Esophagus squamous epithelium (tissue), 5 donors: ENCODE measurements around the gene LRBA. TPM values are rescaled to one million over a fixed set of nuclear protein-coding genes. Genes with fewer than 3 reads are reported as not detected.

Experiments
- DNase-seq: peaks from one replicate; lab custom pipeline; 2025; lab: John Stamatoyannopoulos, UW
- H3K27ac ChIP-seq, 4 donors: fragments of 200-600 bp; sonication (generic); one replicate each; pipeline ENCODE4 v1.5.1; 2016 to 2019; ENCODE audit warnings: mild to moderate bottlenecking in 1 of 4
- H3K27me3 ChIP-seq, 4 donors: fragments of 200-600 bp; sonication (generic); 1 replicate in 3 of 4; 2 replicates in 1 of 4; pipeline versions ENCODE4 v1.5.1 to v1.6.0; 2017 to 2021; ENCODE audit warnings: antibody characterized with exemption in 1 of 4
- H3K36me3 ChIP-seq, 3 donors: fragments of 200-600 bp; sonication (generic); one replicate each; pipeline ENCODE4 v1.5.1; 2016 to 2019
- H3K4me1 ChIP-seq, 3 donors: fragments of 200-600 bp; sonication (generic); one replicate each; pipeline ENCODE4 v1.5.1; 2017 to 2019
- H3K4me3 ChIP-seq, 4 donors: fragments of 200-600 bp; sonication (generic); 1 replicate in 3 of 4; 2 replicates in 1 of 4; pipeline ENCODE4 v1.5.1; 2016 to 2019; ENCODE audit warnings: mild to moderate bottlenecking in 2 of 4, moderate library complexity in 1 of 4
- H3K9me3 ChIP-seq, 3 donors: fragments of 200-600 bp; sonication (generic); one replicate each; pipeline ENCODE4 v1.5.1; 2016 to 2019
- POLR2A ChIP-seq, 4 donors: fragments of 450-650 bp; IDR thresholded peaks; one replicate each; pipeline ENCODE4 v1.6.1; 2017; ENCODE audit warnings: antibody characterized with exemption in 4 of 4, mild to moderate bottlenecking in 4 of 4, moderate library complexity in 3 of 4
- WGBS, 2 donors: methylation state at CpG; one replicate each; pipeline ENCODE4 v1.1.5; 2018; 5-methylcytosine and 5-hydroxymethylcytosine counted together
- intact Hi-C: fragments of 100-400 bp; cut with DNase I; formaldehyde crosslinking; loops from one replicate; pipeline ENCODE4 v1.15.0; 2022
- total RNA-seq, 4 donors: library from RNA; depleted of rRNA; stranded (reverse); fragments of >200 nt; gene quantifications; one replicate each; pipeline ENCODE4 v1.1.0, GENCODE V29; 2016
- TF ChIP-seq, protein P1 (sequence below), 6 experiments: fragments of 450-650 bp in 4 of 6; fragments of 200-600 bp in 2 of 6; sonication (generic) in 2 of 6; IDR thresholded peaks; one replicate each; pipeline ENCODE4 v1.5.1; 2016 to 2019; ENCODE audit warnings: antibody characterized with exemption in 6 of 6, mild to moderate bottlenecking in 4 of 6, moderate library complexity in 4 of 6
- donor health status: DM: yes; HTN: yes; CAD: no.

Gene LRBA
- total RNA-seq, 4 donors from 2014 or later = 54.7 to 91.8 (median 66.2) TPM

DNA sequence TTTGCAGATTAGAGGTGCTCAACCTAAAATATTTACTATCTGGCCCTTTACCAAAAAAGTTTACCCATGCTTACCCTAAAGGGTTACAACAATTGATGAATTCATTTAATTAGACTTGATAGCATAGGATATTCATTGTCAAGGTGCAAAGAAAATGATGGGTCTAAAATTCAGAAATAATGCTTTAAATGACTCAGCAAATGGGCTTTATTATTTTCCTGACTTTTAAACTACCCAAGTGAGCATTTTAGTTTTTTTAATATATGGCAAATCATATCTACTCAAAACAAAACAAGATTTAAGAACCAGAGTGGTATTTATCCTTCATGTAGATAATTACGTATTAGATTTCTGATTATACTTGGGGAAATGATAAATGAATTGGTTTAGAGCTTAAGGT, 701.1 kb downstream of the LRBA start:
- 84 to 90% methylated on average over 1 of the region's 1 CpG for WGBS, 2 donors

DNA sequence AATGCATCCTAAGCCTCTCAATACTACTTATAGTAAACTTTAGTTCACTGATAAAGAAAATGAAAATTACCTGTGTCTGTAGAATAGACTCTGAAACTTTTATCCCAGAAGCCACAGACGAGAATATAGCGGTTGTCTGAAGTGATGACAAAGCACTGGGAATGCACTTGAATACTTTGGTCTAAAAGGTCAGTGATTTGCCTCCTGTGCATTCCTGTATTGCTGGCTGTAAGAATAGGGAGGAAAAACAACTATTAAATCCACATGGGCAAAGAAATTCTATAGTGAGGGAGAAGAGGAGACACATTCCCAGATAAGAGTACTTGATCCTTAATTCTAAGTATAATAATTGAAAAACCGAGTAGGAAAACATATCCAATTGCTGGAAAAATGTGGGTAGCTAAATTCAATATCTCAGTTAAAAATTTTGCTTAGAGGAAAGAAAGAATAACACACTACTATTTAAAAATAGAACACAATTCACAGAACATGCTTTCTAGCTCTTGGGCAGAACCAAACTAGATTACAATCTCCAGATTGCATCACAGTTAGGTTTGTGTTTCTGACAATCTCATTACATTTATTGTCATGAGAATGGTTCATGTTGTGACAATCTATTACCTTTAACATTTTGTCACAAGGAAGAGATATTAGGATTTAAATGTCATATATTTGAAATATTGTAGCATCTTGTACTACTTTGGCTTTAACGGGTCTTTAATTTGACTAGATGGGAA, 704.8 kb downstream of the LRBA start:
- TF ChIP-seq, protein P1, sequence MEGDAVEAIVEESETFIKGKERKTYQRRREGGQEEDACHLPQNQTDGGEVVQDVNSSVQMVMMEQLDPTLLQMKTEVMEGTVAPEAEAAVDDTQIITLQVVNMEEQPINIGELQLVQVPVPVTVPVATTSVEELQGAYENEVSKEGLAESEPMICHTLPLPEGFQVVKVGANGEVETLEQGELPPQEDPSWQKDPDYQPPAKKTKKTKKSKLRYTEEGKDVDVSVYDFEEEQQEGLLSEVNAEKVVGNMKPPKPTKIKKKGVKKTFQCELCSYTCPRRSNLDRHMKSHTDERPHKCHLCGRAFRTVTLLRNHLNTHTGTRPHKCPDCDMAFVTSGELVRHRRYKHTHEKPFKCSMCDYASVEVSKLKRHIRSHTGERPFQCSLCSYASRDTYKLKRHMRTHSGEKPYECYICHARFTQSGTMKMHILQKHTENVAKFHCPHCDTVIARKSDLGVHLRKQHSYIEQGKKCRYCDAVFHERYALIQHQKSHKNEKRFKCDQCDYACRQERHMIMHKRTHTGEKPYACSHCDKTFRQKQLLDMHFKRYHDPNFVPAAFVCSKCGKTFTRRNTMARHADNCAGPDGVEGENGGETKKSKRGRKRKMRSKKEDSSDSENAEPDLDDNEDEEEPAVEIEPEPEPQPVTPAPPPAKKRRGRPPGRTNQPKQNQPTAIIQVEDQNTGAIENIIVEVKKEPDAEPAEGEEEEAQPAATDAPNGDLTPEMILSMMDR (IDR thresholded peaks at IDR 0.05) = no peak
- no peak for TF ChIP-seq POLR2A (IDR thresholded peaks at IDR 0.05)
- H3K4me3 ChIP-seq = no peak overlapping the region
- DNase-seq = no peak
- no peaks in the 10 kb centered on the region for H3K27me3 ChIP-seq
- intact Hi-C loops = no loop called here
- H3K27ac ChIP-seq = no peak overlapping the region
- H3K4me1 ChIP-seq = no peaks in the 10 kb centered on the region
- peaks cover 0 to 24% (median 0%) of the 10 kb centered on the region in 3 donors for H3K36me3 ChIP-seq
- H3K9me3 ChIP-seq = no peaks in the 10 kb centered on the region
- 81 to 85% methylated on average over 4 of the region's 4 CpGs for WGBS, 2 donors

More for the DNA sequence above, 701.1 kb downstream of the LRBA start:
- peaks cover 0 to 31% (median 0%) of the 10 kb centered on the region in 3 donors for H3K36me3 ChIP-seq
- H3K4me1 ChIP-seq = no peaks in the 10 kb centered on the region
- no peak overlapping the region for H3K27ac ChIP-seq
- H3K9me3 ChIP-seq = no peaks in the 10 kb centered on the region
- no peaks in the 10 kb centered on the region for H3K27me3 ChIP-seq
- no peak for TF ChIP-seq POLR2A (IDR thresholded peaks at IDR 0.05)
- TF ChIP-seq, protein P1 (IDR thresholded peaks at IDR 0.05) = no peak
- DNase-seq = no peak
- no peak overlapping the region for H3K4me3 ChIP-seq
- intact Hi-C loops = no loop called here

DNA sequence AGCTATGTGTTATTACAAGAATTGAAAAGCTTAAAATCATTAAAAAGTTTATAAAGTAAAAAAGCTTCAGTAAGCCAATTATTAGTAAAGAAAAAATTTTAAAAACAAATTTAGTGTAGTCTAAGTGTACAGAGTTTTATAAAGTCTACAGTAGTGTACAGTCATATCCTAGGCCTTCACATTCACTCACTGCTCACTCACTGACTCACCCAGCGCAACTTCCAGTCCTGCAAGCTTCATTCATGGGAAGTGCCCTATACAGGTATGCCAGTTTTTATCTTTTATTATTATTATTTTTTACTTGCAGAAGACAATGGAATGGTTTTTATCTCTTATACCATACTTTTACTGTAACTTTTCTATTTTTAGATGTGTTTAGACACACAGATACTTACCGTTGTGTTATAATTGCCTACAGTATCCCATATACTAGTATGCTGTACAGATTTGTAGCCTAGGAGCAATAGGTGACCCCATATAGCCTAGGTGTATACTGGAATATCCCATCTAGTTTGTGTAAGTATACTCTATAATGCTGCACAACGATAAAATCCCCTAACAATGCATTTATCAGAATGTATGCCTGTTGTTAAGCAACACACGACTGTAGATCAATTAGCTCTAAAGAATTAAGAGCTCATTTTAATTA, 706.1 kb downstream of the LRBA start:
- DNase-seq = no peak
- no peak overlapping the region for H3K27ac ChIP-seq
- H3K36me3 ChIP-seq = peaks cover 0 to 16% (median 0%) of the 10 kb centered on the region in 3 donors
- H3K4me1 ChIP-seq = no peaks in the 10 kb centered on the region
- no peaks in the 10 kb centered on the region for H3K27me3 ChIP-seq
- intact Hi-C loops = no loop called here
- no peak overlapping the region for H3K4me3 ChIP-seq
- TF ChIP-seq POLR2A (IDR thresholded peaks at IDR 0.05) = no peak
- TF ChIP-seq, protein P1 (IDR thresholded peaks at IDR 0.05) = no peak
- H3K9me3 ChIP-seq = no peaks in the 10 kb centered on the region
- WGBS, 2 donors = 91 to 95% methylated on average over 4 of the region's 4 CpGs

DNA sequence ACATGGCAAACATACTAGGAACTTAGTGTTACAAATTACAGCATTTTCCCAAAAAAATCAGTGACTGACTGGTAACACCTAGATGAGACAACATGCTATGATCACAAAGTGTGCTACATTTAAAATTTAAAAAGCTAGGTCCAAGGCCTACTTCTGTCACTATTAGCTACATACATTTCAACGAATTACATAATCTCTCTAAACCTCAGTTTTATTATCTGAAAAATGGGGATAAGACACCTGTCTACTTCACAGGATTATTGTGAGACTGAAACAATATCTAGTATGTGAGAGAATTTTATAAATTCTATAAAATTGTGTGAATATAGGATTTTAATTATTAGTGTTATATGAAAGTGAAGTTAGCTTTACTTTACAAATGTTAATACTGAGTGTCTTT, 708.4 kb downstream of the LRBA start:
- 81 to 83% methylated on average over 1 of the region's 1 CpG for WGBS, 2 donors
- no peaks in the 10 kb centered on the region for H3K4me1 ChIP-seq
- H3K9me3 ChIP-seq = no peaks in the 10 kb centered on the region
- no peak for DNase-seq
- peaks cover 0 to 16% (median 0%) of the 10 kb centered on the region in 3 donors for H3K36me3 ChIP-seq
- no peak overlapping the region for H3K4me3 ChIP-seq
- intact Hi-C loops = no loop called here
- H3K27ac ChIP-seq = no peak overlapping the region
- TF ChIP-seq, protein P1 (IDR thresholded peaks at IDR 0.05) = no peak
- no peak for TF ChIP-seq POLR2A (IDR thresholded peaks at IDR 0.05)
- no peaks in the 10 kb centered on the region for H3K27me3 ChIP-seq

DNA sequence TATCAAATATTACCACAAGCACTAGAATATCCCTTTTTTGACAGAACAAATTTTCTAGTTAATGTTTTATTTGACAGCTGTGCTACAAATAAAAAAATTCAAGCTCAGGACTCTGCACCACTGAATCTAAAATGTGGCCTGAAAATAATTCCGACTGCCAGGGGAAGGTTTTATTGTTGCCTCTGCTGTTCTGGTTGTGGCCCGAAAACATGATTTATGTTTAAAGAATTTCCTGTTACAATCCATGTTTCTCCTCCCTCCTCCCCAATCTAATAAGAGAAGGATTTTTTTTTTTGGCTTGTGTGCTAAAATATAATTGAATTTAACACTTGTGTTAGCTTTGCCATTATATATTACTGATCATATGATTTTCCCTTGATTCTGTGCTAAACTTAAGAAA, 709.1 kb downstream of the LRBA start:
- H3K27ac ChIP-seq = no peak overlapping the region
- 40 to 41% methylated on average over 2 of the region's 2 CpGs for WGBS, 2 donors
- H3K4me3 ChIP-seq = no peak overlapping the region
- H3K27me3 ChIP-seq = no peaks in the 10 kb centered on the region
- no peaks in the 10 kb centered on the region for H3K4me1 ChIP-seq
- intact Hi-C loops = no loop called here
- no peak for TF ChIP-seq POLR2A (IDR thresholded peaks at IDR 0.05)
- TF ChIP-seq, protein P1 (IDR thresholded peaks at IDR 0.05) = no peak
- H3K36me3 ChIP-seq = peaks cover 0 to 16% (median 0%) of the 10 kb centered on the region in 3 donors
- no peaks in the 10 kb centered on the region for H3K9me3 ChIP-seq
- DNase-seq = no peak
